NCI-H1092 (cell line): Measurements from ENCODE around the gene CDK6.

Source experiments
- DNase-seq: peaks from one replicate; lab custom pipeline; 2025; lab: John Stamatoyannopoulos, UW

CDK6 gene

GRCh38 chr7:92645114-92646061 is 191.0 kb downstream of the CDK6 start:
- no peak for DNase-seq

GRCh38 chr7:92644406-92645113 is 191.8 kb downstream of the CDK6 start:
- no peak for DNase-seq

- no peak for DNase-seq
Observed at GRCh38 chr7:92643821-92644220, 192.6 kb downstream of the CDK6 start.

DNA sequence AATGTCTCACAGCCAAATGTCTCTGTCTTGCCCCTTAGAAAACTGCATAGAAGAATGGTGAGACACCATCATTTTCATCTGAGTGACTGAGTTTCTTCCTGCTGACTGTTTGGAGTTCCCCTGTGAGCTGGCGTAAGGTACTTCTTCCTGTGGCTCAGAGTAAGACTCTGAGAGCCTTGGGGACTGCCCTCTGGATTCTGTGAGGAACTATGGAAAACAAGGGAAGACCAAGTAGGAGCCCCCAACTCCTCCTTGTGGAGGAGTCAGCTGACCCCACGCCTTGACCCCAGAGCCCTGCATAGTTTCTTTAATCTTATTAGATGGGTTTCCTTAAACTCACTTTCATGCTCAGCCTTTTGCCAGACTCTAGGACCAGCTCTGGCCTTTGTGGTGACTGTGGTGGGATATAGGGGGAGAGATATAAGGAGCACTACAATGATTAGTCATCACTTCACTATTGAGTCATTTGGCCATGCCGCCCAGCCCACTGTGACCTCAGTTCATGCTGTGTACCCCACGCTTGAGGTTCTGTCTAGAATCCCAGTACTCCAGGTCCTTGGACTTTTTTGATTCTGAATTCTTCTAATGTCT is 194.4 kb downstream of the CDK6 start:
- DNase-seq = no peak

DNA sequence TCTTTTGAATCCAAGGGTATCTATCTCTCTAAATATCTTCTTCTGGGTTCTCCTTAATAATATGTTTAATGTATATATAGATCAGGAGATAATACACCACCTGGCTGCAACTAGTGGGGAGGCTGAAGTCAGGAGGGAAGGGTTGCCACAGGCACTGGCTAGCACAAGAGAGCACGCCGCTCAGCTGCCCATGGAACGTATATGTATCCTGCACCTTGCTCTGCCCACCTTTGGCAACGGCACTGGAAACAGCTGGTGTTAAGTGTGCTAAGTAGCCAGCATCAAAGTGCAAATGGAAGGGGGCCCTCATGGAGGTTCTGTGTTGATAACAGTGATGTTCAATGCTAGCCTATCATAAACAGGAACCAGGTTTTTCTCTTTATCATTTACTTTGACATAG is 196.4 kb downstream of the CDK6 start:
- DNase-seq = no peak

- DNase-seq = no peak
Observed at GRCh38 chr7:92639213-92639896, 197.0 kb downstream of the CDK6 start.

DNA sequence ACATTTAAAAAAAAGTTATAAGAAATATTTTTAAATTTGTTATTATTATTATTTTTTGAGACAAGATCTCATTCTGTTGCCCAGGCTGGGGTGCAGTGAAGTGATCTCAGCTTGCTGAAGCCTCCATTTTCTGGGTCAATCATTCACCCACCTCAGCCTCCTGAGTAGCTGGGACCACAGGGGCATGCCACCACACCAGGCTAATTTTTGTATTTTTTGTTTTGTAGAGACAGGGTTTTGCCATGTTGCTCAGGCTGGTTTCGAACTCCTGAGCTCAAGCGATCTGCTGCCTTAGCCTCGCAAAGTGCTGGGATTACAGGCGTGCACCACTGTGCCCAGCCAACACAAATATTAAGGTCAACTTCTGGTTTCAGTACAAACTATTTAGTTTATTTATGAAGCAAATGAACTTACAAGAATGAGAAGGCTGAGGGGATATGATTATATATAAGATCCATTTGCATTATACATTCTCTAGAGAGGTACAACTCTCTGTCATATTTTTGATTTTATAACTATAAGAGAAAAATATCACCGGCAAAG is 200.3 kb downstream of the CDK6 start:
- no peak for DNase-seq

DNA sequence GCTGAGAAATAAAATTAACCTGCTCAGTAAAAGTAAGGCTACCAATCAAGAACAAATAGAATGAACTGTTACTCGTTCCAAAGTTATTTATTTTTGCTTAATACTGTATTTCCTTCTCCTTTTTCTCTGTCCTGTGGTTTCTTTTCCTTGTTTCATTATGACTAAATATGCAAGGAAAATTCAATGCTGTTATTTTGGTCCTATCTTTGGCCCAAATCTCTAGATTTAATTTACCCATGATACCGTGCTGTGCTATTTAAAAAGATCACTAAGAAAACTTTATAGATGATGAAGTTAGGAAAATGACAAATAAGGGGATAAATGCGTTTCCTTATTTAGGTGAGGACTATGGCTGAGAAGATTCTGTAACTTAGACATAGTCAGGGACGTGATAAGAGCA is 200.8 kb downstream of the CDK6 start:
- no peak for DNase-seq

GRCh38 chr7:92634924-92635519 is 201.4 kb downstream of the CDK6 start:
- no peak for DNase-seq

DNA sequence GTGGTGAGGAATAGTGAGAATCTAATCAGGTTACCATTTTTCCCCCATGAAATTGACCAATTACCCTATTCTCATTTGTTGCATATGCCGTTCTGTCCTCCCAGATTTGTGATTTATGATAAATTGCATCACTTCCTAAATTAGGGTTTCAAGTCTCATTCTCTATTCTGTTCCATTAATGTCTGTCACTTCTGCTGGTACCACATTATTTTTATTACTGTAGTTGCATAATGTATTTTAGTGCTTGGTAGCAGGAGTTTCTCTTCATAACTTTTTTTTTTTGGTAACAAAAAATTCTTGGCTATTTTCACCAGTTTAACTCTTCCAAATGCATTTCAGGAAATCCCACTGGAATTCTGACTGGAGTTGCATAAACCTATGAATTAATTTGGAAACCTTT is 202.2 kb downstream of the CDK6 start:
- DNase-seq = no peak

GRCh38 chr7:92633211-92633906 is 203.0 kb downstream of the CDK6 start:
- DNase-seq = no peak

DNA sequence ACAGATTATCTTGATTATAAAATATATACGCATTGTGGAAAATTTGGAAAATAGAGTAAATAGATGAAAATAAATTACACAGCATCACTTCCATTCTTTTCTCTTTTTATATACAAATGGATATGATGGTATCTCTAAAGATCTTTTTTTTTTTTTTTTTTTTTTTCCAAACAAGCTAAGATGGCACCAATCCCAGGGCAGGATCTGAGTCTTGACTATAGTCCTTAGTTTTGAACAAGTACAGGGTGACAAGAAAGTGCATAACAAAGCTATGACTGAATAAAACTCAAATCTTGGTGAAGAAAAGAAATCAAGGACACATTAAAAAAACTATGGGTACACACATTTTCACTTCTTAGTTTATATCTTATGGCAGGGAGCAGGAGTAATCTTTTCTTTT is 203.6 kb downstream of the CDK6 start:
- no peak for DNase-seq

DNA sequence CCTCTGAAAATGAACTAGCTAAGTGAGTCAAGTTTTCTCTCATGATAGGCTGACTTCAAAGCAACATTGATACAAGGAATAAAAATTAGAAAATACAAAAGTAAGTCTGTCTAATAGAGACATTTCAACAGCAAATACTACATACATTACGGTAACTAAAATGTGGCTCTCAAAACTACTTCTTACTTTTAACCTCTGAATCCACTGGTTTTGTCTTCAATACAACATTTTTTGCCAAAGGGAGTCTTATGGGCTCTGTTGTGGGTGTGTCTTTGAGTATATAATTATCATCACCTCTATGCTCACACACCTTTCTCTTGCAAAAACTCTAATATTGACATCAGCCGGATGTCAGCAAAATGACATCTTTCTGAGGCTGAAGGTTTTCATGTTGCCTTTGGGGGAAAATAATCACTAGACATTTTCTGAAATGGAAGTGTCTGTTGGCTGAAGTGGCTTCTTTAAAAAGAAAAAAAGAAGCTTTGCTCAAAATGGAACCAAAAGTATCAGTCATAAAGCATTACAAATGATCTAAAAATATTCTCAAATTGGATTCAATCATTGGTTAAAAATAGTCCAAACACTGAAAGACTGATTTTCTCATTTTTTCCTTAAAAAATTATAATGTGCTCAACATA is 204.4 kb downstream of the CDK6 start:
- no peak for DNase-seq

DNA sequence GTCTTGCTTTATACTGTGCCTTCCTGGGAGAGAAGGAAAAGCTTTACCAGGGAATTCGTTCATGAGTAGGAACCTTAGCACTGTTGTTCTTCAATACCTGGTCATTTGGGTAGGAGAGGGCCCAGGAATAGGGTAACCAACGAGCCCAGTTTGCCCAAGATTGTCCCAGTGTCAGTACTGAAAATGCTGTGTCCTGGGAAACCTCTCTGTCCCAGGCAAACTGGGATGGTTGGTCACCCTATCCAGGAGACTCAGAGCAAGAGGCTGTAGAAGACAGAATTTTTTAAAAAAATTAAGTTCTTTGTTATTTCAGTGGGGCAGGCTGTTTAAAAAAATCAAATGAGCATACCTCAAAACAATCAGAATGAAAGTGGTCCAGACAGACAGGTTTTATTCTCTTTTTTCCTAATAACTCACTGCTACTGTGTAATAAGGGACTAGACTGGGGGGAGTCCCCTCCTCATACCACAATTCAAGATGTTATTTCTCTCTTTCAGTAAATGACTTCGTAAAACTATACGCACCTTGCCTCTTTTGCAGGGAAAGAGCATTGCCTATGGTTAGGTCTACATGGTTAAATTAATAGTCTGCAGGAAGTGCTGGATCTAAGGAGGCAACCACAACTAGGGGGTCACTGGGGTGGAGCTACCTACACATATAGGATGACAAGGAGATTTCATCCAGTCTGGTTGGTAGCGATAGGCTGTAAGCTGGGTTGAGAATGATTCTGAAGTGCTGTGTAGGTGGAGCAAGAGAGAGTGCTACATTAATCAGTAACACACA is 205.1 kb downstream of the CDK6 start:
- no peak for DNase-seq

DNA sequence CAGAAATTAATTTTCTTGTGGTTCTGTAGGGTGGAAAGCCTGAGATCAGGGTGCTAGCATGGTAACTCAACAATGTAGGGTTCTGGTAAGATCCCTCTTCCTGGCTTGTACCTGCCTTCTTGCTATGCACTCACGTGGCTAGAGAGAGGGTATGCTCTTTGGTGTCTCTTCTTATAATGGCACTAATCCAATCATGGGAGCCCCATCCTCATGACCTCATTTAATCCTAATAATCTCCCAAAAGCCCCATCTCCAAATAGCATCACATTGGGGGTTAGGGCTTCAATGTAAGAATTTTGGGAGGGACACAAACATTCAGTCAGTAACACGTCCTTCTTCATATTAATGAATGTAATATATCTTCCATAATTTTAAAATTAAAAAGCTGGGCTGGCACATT is 206.6 kb downstream of the CDK6 start:
- DNase-seq = no peak

DNA sequence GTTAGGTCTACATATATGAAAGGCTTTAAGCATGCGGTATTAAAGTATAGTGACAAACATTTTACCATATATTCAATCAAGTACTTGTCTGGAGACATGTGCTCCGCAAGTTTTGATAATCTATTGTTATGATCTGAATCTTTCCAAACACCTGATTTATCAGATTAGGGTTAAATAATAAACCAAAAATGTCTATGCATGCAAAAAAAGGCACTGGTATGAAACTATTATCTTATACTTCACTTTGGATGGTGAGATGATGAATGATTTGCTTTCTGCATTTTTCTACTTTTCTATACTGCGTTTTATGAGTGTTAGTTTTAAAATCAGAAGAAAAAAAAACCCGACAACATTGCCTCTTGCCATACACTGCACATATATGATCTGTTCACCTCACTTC is 208.4 kb downstream of the CDK6 start:
- DNase-seq = no peak

GRCh38 chr7:92626281-92626809 is 210.0 kb downstream of the CDK6 start:
- DNase-seq = no peak

DNA sequence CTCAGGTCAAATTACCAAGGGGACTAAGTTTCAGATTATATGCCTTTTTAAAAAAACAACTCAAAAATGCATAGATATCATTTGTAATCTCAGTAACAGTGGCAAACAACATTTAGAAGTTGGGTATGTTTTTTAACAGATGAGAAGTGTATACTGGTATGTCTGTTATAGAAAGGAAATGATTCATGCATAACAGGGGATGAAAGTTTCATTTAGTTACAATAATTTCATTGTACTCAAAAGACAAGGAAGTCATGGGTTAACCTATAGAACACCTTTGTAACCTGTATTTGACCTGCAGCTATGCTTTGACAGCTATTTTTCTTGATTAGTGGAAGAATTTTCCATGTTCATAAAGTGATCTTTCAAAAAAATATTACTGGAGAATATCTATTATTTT is 210.8 kb downstream of the CDK6 start:
- no peak for DNase-seq

GRCh38 chr7:92624298-92624996 is 211.9 kb downstream of the CDK6 start:
- DNase-seq = no peak
